ENCODE measurements around the gene PLXND1.
A peak's percentile ranks its signal among the peaks of the same experiment; 100 is the strongest.

The PLXND1 gene

DNA sequence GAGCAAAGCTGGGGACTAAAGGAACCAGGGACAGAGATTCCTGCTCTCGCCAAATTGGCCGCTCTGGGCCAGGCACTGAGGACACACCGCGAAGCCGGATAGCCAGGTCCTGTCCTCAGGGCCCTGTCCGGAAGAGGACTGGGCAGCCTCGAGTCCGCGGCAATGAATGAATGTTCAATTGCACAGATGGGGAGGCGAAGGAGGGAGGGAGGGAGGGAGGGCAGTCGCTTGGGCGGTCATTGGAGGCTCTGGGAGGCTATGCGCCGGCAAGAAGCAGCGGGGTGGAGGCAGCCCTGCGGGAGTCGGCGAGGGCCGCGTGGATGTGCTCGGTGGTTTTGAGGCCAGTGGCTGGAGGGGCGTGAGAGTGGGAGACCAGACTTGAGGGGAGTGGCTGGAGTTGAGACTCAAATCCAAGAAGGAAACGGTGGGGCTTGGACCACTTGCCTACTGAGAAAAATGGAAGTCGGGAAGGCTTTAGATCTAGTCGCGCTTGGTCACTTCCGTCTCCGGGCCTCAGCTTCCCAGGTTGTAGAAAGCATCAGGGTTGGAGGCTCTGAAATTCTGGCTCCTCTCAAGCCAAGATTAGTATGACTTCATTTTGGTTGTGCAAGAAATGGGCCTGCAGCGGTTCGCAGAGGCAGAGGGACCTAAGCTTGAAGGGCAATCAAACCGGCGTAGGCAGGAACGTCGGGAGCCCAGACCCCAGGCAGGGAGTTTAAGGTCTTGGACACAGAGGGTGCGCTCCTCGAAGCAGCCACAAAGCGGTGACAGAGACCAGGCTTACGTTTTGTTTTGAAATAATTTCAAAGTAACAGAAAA, 21.1 kb upstream of the PLXND1 start:
- peak in 1 of 2 donors; percentile 38 for DNase-seq (ENCODE audit: low read depth in 2 of 2)

DNA sequence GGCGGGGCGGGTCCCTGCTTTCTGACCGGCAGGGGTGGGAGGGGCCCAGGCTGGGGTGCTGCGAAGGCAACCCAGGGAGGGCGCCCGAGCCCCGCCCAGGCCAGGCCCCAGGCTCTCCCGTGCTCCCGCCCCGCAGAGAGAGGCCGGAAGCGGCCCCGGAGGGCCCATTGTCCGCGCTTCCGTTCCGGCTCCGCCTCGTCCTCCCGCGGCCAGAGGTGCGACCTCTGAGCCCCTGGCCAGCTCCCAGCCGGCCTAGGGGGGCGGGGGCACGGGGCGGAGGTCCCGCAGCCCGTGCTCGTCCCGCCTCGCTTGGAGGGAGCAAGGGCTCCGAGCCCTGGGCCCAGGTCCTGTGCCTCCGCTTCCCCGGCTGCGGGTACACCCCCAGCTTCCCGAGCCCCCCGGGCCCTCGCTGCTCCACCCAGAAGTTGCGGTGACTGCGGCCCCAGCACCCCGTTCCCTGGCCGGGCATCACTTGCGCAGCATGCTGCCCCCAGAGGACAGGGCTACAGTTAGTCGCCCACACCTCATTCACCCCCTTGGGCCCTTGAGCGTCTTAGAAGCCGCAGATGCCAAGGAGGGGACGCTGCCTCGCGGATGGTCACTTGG, 20.4 kb upstream of the PLXND1 start:
- DNase-seq (ENCODE audit: low read depth in 2 of 2): peak in 1 of 2 donors; percentile 30

GRCh38 chr3:129625072-129625874, 18.8 kb upstream of the PLXND1 start:
- DNase-seq (ENCODE audit: low read depth in 2 of 2): no peak

DNA sequence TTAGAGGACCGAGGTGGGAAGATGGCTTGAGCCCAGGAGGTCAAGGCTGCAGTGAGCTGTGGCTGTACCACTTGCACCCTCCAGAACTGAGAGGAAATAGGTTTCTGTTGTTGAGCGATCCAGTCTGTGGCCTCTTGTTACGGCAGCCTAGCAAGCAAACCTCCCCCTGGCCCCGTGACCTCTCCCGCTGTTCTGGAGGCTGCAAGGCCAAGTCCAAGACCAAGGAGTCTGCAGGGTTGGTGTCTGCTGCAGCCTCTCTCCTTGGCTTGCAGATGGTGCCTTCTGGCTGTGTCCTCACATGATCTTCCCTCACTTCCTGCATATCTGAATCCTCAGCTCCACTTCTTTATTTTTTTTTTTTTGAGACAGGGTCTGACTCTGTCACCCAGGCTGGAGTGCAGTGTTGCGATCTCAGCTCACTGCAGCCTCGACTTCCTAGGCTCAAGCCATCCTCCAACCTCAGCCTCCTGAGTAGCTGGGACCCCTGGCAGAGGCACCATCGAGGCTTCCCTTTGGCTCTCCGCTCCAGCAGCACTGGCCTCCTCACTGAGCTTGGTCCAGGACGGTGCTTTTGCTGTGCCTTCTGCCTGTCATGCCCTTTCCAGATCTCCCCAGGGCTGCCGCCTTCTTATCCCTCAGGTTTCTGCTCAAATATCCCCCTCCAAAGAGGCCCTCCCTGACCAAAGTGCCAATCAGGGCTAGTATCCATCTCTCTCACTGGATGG, 18.0 kb upstream of the PLXND1 start:
- DNase-seq (ENCODE audit: low read depth in 2 of 2): no peak

- DNase-seq (ENCODE audit: low read depth in 2 of 2): no peak
These were observed 17.1 kb upstream of the PLXND1 start for GRCh38 chr3:129623447-129624118.

DNA sequence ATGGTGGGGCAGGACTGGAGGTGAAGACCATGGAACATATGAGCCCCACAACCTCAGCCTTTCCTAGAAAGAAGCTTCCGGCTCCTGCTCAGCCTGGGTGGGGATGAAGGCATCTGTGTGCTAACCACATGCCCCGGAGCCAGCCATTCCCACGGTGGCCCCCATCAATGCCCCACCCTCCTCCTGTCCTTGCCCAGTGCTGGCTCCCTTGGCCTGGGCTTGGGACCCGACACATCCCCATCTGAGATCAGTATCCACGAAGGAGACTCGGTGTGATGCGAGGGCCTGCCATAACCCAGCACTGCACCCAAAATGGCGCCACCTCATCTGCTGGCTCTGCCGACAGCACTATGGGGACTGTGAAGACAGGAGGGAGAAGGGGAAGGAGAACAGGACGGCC, 16.5 kb upstream of the PLXND1 start:
- DNase-seq (ENCODE audit: low read depth in 2 of 2): no peak

DNA sequence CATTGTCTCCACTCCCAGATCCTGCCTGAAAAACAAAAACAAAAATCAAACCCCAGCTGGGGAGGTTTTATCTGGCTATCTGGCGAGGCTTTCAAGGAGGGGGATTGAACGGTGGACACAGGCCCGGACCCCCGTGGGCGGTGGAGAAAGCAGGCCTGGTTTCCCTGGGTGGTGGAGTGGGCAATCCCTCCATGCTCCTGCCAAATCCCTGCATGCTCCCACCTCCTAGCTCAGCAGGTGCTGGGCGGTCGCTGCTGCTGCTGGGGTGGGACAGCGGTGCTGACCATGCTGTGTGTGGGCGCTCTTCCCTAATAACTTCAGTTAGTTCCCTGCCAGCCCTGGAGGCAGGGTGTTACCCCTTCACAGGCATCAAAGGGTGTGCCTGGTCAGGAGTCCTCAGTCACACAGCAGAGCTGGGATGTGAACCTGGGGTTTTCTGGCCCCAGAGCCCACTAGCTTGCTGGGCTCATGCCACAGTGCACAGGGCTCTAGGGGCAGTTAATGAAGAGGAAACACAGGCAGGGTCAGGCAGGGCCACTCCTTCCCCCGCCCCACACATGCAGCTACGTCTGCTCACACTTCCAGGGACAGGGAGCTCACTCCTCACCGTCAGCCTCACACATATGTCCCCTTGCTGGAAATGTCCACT, 15.9 kb upstream of the PLXND1 start:
- DNase-seq (ENCODE audit: low read depth in 2 of 2): no peak

- DNase-seq (ENCODE audit: low read depth in 2 of 2): no peak
These were observed 15.2 kb upstream of the PLXND1 start for GRCh38 chr3:129621626-129622225.

DNA sequence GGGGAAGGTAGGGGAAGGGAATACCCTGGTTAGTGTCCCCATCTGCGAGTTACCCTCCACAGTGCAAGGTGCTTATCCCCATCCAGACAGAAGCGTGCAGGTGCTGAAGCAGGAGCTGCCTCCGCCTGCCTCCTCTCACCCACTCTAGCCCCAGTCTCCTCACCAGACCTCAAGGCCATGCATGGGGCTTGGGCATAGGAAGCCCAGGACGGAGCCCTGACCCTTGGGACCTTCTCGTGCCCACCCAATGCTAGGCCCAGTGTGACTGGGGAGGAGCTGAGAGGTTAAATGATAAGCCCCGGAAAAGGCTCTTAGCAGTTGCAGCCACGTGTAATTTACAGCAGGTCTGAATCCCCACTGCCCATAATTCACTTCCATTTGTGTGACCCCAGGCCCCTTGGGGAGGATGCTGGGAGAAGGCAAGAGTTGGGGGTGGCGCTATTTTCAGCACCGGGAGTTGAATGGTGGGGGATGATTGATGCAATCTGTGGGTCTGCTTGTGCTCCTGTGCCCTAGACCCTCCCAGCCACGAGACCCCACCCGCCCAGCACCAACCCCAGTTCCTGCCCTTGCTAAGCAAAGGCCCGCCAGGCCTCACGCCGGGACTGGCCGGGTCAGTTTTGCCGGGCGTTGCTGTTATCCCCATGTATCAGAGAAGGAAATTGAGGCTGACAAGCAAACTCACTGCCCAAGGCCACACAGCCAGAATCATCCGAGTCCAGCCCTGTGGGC, 14.5 kb upstream of the PLXND1 start:
- DNase-seq (ENCODE audit: low read depth in 2 of 2): no peak

DNA sequence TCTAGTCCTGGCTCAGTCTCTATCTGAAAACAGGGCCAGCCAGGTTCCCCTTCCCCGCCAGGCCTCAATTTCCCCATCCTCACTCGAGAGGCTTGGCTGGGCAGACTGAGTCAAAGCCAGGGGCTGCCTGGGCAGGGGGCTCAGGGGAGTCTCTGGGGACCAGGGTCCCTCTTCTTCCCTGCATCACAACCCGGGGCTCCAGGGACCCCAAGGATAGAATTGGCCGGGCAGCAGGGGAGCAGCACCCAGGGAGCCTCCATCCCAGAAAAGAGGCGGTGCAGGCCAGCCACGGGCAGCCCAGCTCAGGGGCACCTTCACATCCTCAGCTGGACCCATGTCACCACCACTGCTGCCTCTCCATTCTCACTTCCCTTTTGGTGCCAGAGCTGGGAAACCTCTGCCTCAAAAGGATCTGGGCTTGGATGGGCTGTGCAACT, 13.3 kb upstream of the PLXND1 start:
- no peak for DNase-seq (ENCODE audit: low read depth in 2 of 2)

GRCh38 chr3:129618901-129619671, 12.6 kb upstream of the PLXND1 start:
- no peak for DNase-seq (ENCODE audit: low read depth in 2 of 2)

GRCh38 chr3:129618186-129618820, 11.8 kb upstream of the PLXND1 start:
- no peak for DNase-seq (ENCODE audit: low read depth in 2 of 2)

GRCh38 chr3:129617381-129618185, 11.1 kb upstream of the PLXND1 start:
- no peak for DNase-seq (ENCODE audit: low read depth in 2 of 2)

GRCh38 chr3:129616713-129617112, 10.2 kb upstream of the PLXND1 start:
- DNase-seq (ENCODE audit: low read depth in 2 of 2): no peak

DNA sequence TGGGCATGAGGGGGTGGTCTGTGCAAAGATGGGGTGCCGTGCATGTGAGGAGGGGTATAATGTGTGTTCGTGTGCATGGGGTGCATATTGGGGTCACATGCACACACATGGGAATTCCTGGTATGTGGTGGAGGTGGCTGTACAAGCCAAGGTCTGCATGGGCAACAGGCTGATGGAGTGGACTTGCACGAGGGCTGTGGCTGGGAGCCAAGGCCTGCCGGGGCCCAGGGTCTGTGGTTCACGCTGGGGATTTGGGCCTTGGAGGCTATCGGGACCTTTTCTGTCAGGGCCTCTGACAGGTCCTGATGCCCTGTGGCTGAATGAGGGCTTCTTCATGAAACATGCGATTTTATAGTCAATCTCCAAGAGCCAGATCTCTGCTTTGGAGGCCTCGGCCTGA, 9.8 kb upstream of the PLXND1 start:
- DNase-seq (ENCODE audit: low read depth in 2 of 2): no peak

DNA sequence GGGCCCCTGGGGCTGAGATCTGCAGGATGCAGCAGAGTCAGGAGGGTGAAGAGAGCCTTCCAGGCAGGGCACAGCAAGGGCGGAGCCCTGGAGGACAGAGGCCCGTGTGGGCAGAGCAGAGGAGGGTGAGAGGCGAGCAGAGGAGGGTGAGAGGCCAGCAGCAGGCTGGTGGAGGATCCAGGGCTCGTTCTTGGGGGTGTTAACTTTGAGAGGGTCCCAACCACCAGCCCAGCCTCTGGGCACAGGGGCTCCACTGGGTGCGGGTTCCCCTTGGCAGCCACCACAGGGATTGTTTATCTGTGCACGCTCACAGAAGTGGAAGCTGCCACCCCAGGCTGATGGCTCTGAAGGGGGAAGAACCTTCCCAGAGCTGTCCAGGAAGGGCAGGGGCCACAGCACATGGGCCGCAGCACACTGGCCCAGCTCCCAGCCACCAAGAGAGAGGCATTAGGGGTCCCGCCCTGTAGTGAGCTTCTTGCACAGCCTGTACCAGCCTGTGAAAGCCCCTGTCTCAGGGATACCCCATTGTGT, 9.3 kb upstream of the PLXND1 start:
- DNase-seq (ENCODE audit: low read depth in 2 of 2): no peak

GRCh38 chr3:129614927-129615363, 8.5 kb upstream of the PLXND1 start:
- no peak for DNase-seq (ENCODE audit: low read depth in 2 of 2)
